Kidney capillary endothelial cell (primary cell): ENCODE results near the gene PLA2G4D.

ENCODE experiments used
- DNase-seq: peaks from one replicate; pipeline ENCODE4 v3.0.0-alpha.2; 2018; ENCODE audit warnings: low spot score

Gene PLA2G4D

GRCh38 chr15:42089942-42090341 is 4.4 kb downstream of the PLA2G4D start:
- DNase-seq, result no peak

GRCh38 chr15:42088801-42089640 is 5.3 kb downstream of the PLA2G4D start:
- DNase-seq, result no peak

- no peak for DNase-seq
Measured at GRCh38 chr15:42087926-42088800, 6.2 kb downstream of the PLA2G4D start.

GRCh38 chr15:42087460-42087859 is 6.9 kb downstream of the PLA2G4D start:
- no peak for DNase-seq

DNA sequence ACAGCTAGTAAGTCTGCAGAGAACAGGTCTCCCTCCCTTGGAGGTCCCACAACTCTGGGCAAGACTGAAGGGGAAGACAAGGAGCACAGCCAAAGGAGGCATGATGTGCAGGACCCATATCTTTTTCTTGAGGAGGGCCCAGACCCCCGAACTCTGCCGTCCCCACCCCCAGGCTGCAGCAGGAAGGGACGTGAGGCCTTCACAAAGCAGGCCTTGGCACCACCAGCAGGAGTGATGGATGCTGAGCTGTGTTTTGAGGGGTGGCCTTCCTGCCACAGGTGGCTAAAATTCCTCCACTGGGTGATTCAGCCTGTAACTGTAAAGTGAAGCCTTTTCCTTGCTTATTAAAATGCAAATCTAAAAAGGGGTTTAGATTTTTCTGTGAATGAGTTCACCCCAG is 8.6 kb downstream of the PLA2G4D start:
- no peak for DNase-seq

DNA sequence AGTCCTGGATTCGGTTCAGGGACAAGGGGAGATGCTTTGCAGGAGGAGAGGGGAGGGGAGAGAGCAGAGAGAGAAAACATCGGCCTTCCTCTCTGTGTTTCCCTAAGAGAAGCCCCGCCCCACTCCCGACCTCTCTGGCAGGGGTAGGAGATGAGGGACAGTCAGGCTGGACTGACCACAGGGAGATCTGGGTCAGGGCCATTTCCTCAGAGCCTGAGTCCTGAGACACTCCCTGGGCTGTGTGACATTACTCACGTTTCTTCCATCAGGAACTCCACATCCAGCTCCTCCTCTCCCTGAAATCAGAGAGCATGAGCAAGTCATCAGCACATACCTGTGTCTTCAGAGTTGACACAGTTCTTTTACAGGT is 9.1 kb downstream of the PLA2G4D start:
- DNase-seq, result no peak

DNA sequence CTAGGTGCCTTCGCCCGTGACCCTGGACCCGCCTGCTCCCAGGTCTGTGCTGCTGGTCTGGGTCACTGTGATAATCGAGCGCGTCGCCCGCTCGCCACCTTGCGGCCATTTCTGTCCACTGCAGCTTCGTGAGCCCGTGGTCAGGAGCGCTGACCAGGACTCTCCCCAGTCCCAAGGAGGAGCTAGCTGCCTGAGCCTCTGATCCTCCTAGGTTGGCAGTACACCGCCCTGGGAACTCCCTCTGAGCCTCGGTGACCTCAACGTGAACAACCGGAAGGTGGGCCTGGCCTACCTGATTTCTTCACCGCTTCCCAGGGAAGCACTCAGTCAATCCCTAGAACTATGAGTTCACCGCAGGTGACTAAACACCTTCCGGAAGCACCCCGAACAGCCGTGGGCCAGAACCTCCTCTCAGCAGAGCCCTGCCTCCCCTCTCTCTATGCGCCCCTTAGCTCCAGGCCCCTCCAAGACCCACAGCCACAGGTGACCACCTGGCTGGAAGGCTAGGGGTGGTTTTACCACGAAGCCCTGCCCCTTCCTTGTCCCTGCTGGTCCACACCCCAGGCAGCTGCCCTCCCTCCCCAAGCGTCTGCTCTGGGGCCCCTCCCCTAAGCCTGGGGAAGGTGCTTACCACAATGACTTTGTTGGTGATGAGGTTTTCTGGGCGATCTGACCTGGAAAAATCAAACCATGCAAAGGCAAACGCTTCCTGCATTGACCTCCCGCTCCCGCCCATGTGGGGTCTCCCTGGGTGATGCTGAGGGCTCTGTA is 9.7 kb downstream of the PLA2G4D start:
- peak; percentile 55 for DNase-seq

- DNase-seq, result no peak
Measured at GRCh38 chr15:42083916-42084315, 10.4 kb downstream of the PLA2G4D start.

DNA sequence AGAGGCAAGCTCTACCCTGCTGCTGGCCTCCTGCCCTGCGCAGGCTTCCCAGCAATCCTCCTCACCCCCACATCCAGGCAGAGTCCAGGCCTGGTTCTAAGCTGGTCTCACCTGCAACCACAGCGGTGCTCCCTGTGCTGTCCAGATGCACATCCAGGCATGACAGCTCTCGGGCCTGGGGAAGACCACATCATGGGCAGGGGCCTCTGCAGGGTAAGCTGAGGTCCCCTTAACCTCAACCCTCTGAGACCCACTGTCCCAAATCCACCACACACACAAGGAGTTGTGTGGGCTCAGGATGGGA is 10.8 kb downstream of the PLA2G4D start:
- DNase-seq, result no peak

GRCh38 chr15:42082823-42083604 is 11.3 kb downstream of the PLA2G4D start:
- no peak for DNase-seq

GRCh38 chr15:42082141-42082540 is 12.2 kb downstream of the PLA2G4D start:
- DNase-seq, result no peak

DNA sequence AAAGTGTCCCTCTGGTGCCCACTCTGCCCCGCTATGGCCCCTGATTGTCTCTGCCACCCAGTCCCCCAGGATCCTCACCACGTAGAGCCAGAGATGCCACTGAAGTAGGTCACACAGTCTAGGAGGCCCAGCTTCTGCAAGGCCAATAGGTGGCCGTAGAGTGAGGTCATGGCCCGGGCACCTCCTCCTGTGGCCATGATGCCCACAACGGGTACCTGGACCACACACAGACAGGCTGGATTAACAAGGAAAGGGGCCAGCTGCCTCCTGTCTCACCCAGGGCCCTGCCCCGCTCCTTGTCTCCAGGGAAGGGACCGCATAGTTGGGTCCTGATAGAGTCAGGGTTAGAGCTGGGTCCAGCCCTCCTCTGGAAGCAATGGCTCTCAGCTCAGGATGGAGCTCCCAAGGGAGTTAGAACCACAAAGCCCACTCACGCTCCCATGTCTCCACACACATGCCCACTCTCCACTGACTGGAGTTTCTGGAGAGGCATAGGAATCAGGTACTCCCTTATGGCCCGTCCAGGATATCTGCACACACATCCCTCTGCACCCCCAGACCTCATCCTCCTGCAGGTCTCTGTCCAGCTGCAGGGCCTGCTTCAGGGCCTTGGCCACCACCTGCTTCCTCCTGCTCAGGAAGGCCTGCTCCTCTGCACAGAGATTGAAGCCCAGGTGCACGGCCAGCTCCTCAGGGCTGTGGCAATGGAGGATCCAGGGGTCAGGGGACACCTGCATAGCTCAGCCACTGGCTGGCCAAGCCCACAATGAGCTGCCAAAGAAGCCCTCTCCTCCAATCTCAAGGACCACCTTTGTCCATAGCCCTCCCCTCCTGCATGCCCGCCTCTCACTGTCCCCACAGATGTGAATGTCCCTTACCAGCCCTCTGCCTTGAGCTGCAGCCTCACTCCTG is 13.2 kb downstream of the PLA2G4D start:
- no peak for DNase-seq

GRCh38 chr15:42080186-42080918 is 14.0 kb downstream of the PLA2G4D start:
- DNase-seq, result no peak

DNA sequence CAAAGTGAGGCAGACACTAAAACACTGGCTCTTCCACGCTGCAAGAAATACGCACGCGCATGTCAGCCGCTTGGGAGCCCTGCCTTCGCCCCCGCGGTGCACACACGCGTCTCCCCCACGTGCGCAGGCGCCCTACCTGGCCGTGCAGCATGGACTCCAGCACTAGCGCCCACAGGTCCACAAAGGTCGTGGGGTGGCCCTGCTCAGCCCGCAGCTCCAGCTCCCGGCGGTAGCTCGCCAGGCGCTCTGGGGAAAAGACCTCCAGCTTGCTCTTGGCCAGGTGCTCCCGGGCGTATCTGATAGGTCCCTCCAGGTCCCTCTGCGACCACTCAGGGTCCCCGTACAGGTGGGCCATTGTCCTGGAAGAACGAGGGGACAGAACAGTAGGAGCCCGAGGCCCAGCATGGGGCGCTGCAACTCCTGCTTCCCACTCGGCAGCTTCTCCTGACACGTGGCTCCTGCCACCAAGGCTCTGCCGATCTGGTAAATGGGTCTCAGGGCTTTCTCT is 14.9 kb downstream of the PLA2G4D start:
- DNase-seq, result no peak

DNA sequence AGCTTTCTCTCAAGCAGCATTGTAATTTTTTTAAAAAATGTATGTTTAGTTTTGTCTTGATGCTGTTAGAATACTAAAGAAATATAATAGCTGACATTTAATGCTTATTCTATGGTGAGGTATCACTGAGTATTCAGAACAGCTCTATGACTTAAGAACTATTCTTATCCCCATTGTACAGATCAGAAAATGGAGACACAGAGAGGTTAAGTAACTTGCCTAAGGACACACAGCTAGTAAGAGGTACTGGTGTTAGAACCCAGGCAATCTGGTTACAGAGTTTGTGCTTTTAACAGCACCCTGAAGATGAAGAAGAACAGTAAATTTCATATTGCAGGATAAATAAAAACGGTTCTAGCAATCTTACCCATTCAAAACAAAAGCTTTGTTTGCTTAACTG is 15.5 kb downstream of the PLA2G4D start:
- no peak for DNase-seq

- DNase-seq, result no peak
Measured at GRCh38 chr15:42077689-42078088, 16.7 kb downstream of the PLA2G4D start.

- no peak for DNase-seq
Measured at GRCh38 chr15:42073418-42073817, 20.9 kb downstream of the PLA2G4D start.

GRCh38 chr15:42072141-42072685 is 22.1 kb downstream of the PLA2G4D start:
- DNase-seq, result no peak

- DNase-seq, result no peak
Measured at GRCh38 chr15:42071717-42072116, 22.6 kb downstream of the PLA2G4D start.

- DNase-seq, result no peak
Measured at GRCh38 chr15:42070976-42071350, 23.4 kb downstream of the PLA2G4D start.
